GM18511 (cell line): ENCODE measurements around the gene DYDC1.
"Not testable (repeated sequence)": the region's sequence is repeated elsewhere in the genome, so short reads cannot be mapped to it uniquely, and the experiment has no call there.

Source experiments
- ATAC-seq: cut with Tn5 transposase; IDR thresholded peaks from one replicate; pipeline ENCODE4 v1.9.1; 2021; ENCODE audit warnings: mild to moderate bottlenecking, moderate library complexity; ENCODE audit not compliant: unreplicated experiment

Gene DYDC1

GRCh38 chr10:80356563-80356988 lies at the start of gene DYDC1, which contains the start of gene DYDC2:
Gene DYDC1 (minus strand): TSS chr10:80356755. CDS start chr10:80352601, 4,154 bp downstream.
Gene DYDC2 (plus strand): TSS chr10:80356781. CDS start chr10:80362444, 5,663 bp downstream.
- peak; percentile 98 for ATAC-seq

GRCh38 chr10:80406204-80406603 lies 49.6 kb upstream of the DYDC1 start:
- no peak for ATAC-seq

GRCh38 chr10:80405626-80406025 lies 49.1 kb upstream of the DYDC1 start:
- no peak for ATAC-seq

- ATAC-seq: no peak
Measured at GRCh38 chr10:80405035-80405434, 48.5 kb upstream of the DYDC1 start.

GRCh38 chr10:80400136-80400804 lies 43.7 kb upstream of the DYDC1 start:
- ATAC-seq: no peak

- no peak for ATAC-seq
Measured at GRCh38 chr10:80397014-80397413, 40.5 kb upstream of the DYDC1 start.

GRCh38 chr10:80394358-80394916 lies 37.9 kb upstream of the DYDC1 start:
- ATAC-seq: no peak

- ATAC-seq: no peak
Measured at GRCh38 chr10:80392250-80392649, 35.7 kb upstream of the DYDC1 start.

GRCh38 chr10:80390740-80391139 lies 34.2 kb upstream of the DYDC1 start:
- ATAC-seq: no peak

- peak; percentile 74 for ATAC-seq
Measured at GRCh38 chr10:80382989-80383388, 26.4 kb upstream of the DYDC1 start.

GRCh38 chr10:80380185-80380584 lies 23.6 kb upstream of the DYDC1 start:
- ATAC-seq: no peak

GRCh38 chr10:80379701-80380100 lies 23.1 kb upstream of the DYDC1 start:
- ATAC-seq: no peak

- ATAC-seq: no peak
Measured at GRCh38 chr10:80373502-80373901, 16.9 kb upstream of the DYDC1 start.

- ATAC-seq: no peak
Measured at GRCh38 chr10:80372675-80373074, 16.1 kb upstream of the DYDC1 start.

GRCh38 chr10:80371467-80371866 lies 14.9 kb upstream of the DYDC1 start:
- no peak for ATAC-seq

GRCh38 chr10:80365510-80365909 lies 9.0 kb upstream of the DYDC1 start:
- no peak for ATAC-seq

- ATAC-seq: no peak
Measured at GRCh38 chr10:80359644-80360043, 3.1 kb upstream of the DYDC1 start.

GRCh38 chr10:80358925-80359324 lies 2.4 kb upstream of the DYDC1 start:
- not testable (repeated sequence) for ATAC-seq

GRCh38 chr10:80357851-80358125 lies 1.2 kb upstream of the DYDC1 start:
- no peak for ATAC-seq

- ATAC-seq: no peak
Measured at GRCh38 chr10:80356989-80357850, 665 bp upstream of the DYDC1 start.

- ATAC-seq: no peak
Measured at GRCh38 chr10:80351220-80351619, 5.3 kb downstream of the DYDC1 start.

- no peak for ATAC-seq
Measured at GRCh38 chr10:80350251-80350650, 6.3 kb downstream of the DYDC1 start.
